GM18870 (cell line): ENCODE measurements around the gene SDR9C7.
"Not testable (repeated sequence)": the region's sequence is repeated elsewhere in the genome, so short reads cannot be mapped to it uniquely, and the experiment has no call there.

Source experiments
- ATAC-seq: cut with Tn5 transposase; IDR thresholded peaks from one replicate; pipeline ENCODE4 v1.9.1; 2021; ENCODE audit warnings: moderate library complexity; ENCODE audit not compliant: unreplicated experiment

SDR9C7 gene

GRCh38 chr12:56933826-56934625 lies at the start of gene SDR9C7:
SDR9C7 (minus strand) TSS chr12:56934408; CDS start chr12:56934261, 147 bp downstream.
- ATAC-seq: no peak

GRCh38 chr12:56983386-56983785 lies 49.2 kb upstream of the SDR9C7 start:
- no peak for ATAC-seq

- not testable (repeated sequence) for ATAC-seq
These were observed 48.5 kb upstream of the SDR9C7 start for GRCh38 chr12:56982578-56983236.

GRCh38 chr12:56980941-56981530 lies 46.8 kb upstream of the SDR9C7 start:
- ATAC-seq: no peak

GRCh38 chr12:56980268-56980667 lies 46.1 kb upstream of the SDR9C7 start:
- no peak for ATAC-seq

GRCh38 chr12:56979628-56980027 lies 45.4 kb upstream of the SDR9C7 start:
- ATAC-seq: no peak

- no peak for ATAC-seq
These were observed 44.4 kb upstream of the SDR9C7 start for GRCh38 chr12:56978397-56979138.

- ATAC-seq: not testable (repeated sequence)
These were observed 43.2 kb upstream of the SDR9C7 start for GRCh38 chr12:56977361-56977760.

- ATAC-seq: not testable (repeated sequence)
These were observed 40.0 kb upstream of the SDR9C7 start for GRCh38 chr12:56974224-56974623.

- ATAC-seq: not testable (repeated sequence)
These were observed 34.7 kb upstream of the SDR9C7 start for GRCh38 chr12:56968910-56969309.

- ATAC-seq: not testable (repeated sequence)
These were observed 31.9 kb upstream of the SDR9C7 start for GRCh38 chr12:56965997-56966642.

- not testable (repeated sequence) for ATAC-seq
These were observed 30.9 kb upstream of the SDR9C7 start for GRCh38 chr12:56965124-56965523.

- not testable (repeated sequence) for ATAC-seq
These were observed 29.3 kb upstream of the SDR9C7 start for GRCh38 chr12:56963557-56963956.

- not testable (repeated sequence) for ATAC-seq
These were observed 28.0 kb upstream of the SDR9C7 start for GRCh38 chr12:56962247-56962646.

- ATAC-seq: no peak
These were observed 24.2 kb upstream of the SDR9C7 start for GRCh38 chr12:56958422-56958821.

GRCh38 chr12:56957229-56958052 lies 23.2 kb upstream of the SDR9C7 start, which contains the start of gene RDH16:
RDH16 (minus strand) TSS chr12:56957608; CDS start chr12:56957462, 146 bp downstream.
- ATAC-seq: no peak

GRCh38 chr12:56955631-56956256 lies 21.5 kb upstream of the SDR9C7 start:
- no peak for ATAC-seq

- ATAC-seq: no peak
These were observed 20.7 kb upstream of the SDR9C7 start for GRCh38 chr12:56954958-56955355.
